Nephron (organoid): ENCODE data around the gene YTHDC1.
A peak's percentile ranks its signal among the peaks of the same experiment; 100 is the strongest.

ENCODE experiments used
- H3K27ac Mint-ChIP-seq, 3 experiments: 2 replicates each; pipeline ENCODE4 v1.8.0; 2020; ENCODE audit warnings: mixed read lengths in 3 of 3, mild to moderate bottlenecking in 2 of 3, moderate library complexity in 1 of 3
- H3K27me3 Mint-ChIP-seq: 2 replicates; pipeline ENCODE4 v1.8.0; 2021; ENCODE audit warnings: low read depth, mild to moderate bottlenecking, moderate library complexity, mixed read lengths
- H3K36me3 Mint-ChIP-seq: 2 replicates; pipeline ENCODE4 v1.8.0; 2020; ENCODE audit warnings: low read depth, mixed read lengths
- H3K4me1 Mint-ChIP-seq: 2 replicates; pipeline ENCODE4 v1.8.0; 2020; ENCODE audit warnings: mixed read lengths
- H3K4me3 Mint-ChIP-seq, 3 experiments: 2 replicates each; pipeline ENCODE4 v1.8.0; 2020; ENCODE audit warnings: mild to moderate bottlenecking in 3 of 3, mixed read lengths in 3 of 3, moderate library complexity in 2 of 3
- H3K9me3 Mint-ChIP-seq: 2 replicates; pipeline ENCODE4 v1.8.0; 2020; ENCODE audit warnings: mixed read lengths
- CTCF ChIP-seq, 3 experiments: fragments of 200-600 bp; sonication (generic); IDR thresholded peaks; one replicate each; pipeline ENCODE4 v1.5.0; 2021; ENCODE audit warnings: antibody characterized with exemption in 3 of 3; ENCODE audit not compliant: unreplicated experiment in 3 of 3

The YTHDC1 gene

DNA sequence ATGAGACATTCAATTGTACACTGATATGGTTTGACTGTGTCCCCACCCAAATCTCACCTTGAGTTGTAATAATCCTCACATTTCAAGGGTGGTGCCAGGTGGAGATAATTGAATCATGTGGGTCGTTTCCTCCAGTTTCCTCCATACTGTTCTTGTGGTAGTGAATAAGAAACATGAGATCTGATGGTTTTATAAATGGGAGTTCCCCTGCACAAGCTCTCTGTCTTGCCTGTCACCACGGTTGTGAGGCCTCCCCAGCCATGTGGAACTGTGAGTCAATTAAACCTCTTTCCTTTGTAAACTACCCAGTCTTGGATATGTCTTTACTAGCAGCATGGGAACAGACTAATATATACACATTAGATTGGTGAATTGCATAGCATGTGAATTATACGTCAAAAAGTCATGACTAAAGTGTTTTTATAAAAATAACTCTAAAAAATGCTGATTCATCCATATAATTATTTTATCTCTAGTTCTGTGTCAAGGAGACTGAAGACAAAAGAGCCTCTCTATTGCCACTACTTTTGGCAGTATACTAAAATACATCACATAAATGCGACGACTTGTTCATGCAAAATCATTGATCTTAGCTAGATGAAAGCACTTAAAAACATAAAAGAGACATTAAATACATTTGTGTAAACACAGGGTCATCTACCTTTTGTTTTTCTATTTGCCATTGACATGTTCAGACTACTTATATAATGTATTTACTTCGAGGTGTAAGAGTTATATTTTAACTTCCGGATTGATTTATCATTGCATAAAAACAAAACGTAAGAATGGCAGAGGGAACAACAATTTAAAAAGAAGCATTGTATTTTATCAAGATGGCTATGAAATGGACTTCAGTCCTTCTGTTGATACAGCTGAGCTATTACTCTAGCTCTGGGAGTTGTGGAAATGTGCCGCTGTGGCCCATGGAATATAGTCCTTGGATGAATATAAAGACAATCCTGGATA lies 50.1 kb downstream of the YTHDC1 start:
- Mint-ChIP-seq H3K27ac (no peak overlapping the region), H3K4me1 (no peaks in the 10 kb centered on the region), H3K9me3 (no peaks in the 10 kb centered on the region), H3K4me3 (no peak overlapping the region), H3K36me3 (no peaks in the 10 kb centered on the region), H3K27me3 (no peaks in the 10 kb centered on the region)
- no peak for TF ChIP-seq CTCF (IDR thresholded peaks at IDR 0.05; ENCODE audit: unreplicated experiment in 3 of 3)

DNA sequence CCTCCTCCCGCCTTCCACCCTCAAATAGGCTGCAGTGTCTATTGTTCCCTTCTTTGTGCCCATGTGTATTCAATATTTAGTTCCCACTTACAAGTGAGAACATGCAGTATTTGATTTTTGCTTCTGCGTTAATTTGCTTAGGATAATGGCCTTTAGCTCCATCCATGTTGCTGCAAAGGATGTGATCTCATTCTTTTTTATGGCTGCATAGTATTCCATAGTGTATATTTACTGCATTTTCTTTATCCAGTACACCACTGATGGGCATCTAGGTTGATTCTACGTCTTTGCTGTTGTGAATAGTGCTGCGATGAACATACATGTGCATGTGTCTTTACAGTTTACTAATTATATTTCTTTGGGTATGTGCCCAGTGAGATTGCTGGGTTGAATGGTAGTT lies 52.8 kb downstream of the YTHDC1 start:
- Mint-ChIP-seq H3K9me3 (no peaks in the 10 kb centered on the region), H3K27ac (no peak overlapping the region), H3K4me3 (no peak overlapping the region), H3K27me3 (no peaks in the 10 kb centered on the region), H3K36me3 (no peaks in the 10 kb centered on the region), H3K4me1 (no peaks in the 10 kb centered on the region)
- TF ChIP-seq CTCF (IDR thresholded peaks at IDR 0.05; ENCODE audit: unreplicated experiment in 3 of 3): no peak

DNA sequence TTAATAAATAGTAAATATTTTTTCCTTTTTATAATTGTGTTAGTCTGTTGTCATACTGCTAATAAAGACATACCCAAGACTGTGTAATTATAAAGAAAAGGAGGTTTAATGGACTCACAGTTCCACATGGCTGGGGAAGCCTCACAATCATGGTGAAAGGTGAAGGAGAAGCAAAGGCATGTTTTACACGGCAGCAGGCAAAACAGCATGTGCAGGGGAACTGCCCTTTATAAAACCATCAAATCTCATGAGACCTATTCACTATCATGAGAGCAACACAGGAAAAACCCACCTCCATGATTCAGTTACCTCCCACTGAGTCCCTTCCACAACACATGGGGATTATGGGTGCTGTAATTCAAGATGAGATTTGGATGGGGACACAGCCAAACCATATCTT lies 58.6 kb downstream of the YTHDC1 start:
- H3K27me3 Mint-ChIP-seq: no peaks in the 10 kb centered on the region
- H3K4me3 Mint-ChIP-seq: no peak overlapping the region
- TF ChIP-seq CTCF (IDR thresholded peaks at IDR 0.05; ENCODE audit: unreplicated experiment in 3 of 3): no peak
- H3K36me3 Mint-ChIP-seq: no peaks in the 10 kb centered on the region
- no peaks in the 10 kb centered on the region for H3K4me1 Mint-ChIP-seq
- no peak overlapping the region for H3K27ac Mint-ChIP-seq
- no peaks in the 10 kb centered on the region for H3K9me3 Mint-ChIP-seq

- H3K27me3 Mint-ChIP-seq: no peaks in the 10 kb centered on the region
- no peaks in the 10 kb centered on the region for H3K9me3 Mint-ChIP-seq
- no peak overlapping the region for H3K4me3 Mint-ChIP-seq
- H3K27ac Mint-ChIP-seq: peak overlapping the region; percentile 78 to 92 (median 84)
- H3K36me3 Mint-ChIP-seq: no peaks in the 10 kb centered on the region
- no peaks in the 10 kb centered on the region for H3K4me1 Mint-ChIP-seq
- no peak for TF ChIP-seq CTCF (IDR thresholded peaks at IDR 0.05; ENCODE audit: unreplicated experiment in 3 of 3)
Observed at GRCh38 chr4:68288393-68288740, 61.5 kb downstream of the YTHDC1 start.

DNA sequence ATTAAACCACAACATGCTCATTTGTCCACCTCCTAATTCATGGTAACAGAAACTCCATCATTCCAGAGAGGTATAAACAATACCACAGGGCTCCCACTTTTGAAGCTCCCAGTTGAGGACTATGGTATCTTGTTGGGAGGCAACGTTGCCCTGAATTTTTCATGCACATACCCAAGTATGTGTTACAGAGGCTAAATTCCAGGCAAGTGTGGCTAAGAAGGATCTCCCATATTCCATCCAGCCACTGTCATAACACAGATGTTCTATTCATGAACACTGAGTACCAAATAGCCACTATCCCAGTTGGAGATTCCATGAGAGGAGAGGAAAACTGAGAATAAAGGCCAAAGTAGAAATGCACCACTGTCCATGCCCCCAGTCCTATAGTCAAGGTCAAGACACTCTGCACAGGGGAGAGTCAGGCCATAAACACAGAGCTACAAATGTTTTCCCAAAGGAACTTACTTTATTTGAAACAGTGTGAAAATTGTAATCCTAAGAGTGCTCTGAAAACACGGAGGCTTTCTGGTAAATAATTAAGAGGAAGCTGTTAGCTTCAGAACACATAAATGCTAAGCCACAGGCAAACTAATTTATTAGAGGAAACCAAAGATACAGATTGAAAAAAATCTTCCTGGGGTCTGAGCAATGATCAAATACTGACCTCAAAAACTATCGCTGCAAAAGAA lies 62.0 kb downstream of the YTHDC1 start:
- H3K4me3 Mint-ChIP-seq: no peak overlapping the region
- no peak for TF ChIP-seq CTCF (IDR thresholded peaks at IDR 0.05; ENCODE audit: unreplicated experiment in 3 of 3)
- no peaks in the 10 kb centered on the region for H3K36me3 Mint-ChIP-seq
- peak overlapping the region; percentile 78 to 92 (median 84) for H3K27ac Mint-ChIP-seq
- H3K9me3 Mint-ChIP-seq: no peaks in the 10 kb centered on the region
- H3K27me3 Mint-ChIP-seq: no peaks in the 10 kb centered on the region
- no peaks in the 10 kb centered on the region for H3K4me1 Mint-ChIP-seq
